ENCODE measurements around the gene C1orf116.

C1orf116 gene

GRCh38 chr1:207021139-207021861 is 11.3 kb downstream of the C1orf116 start:
- no peak overlapping the region for H3K4me3 ChIP-seq (replicated peaks; ENCODE audit: low read depth, low read length)
- TF ChIP-seq CTCF (IDR thresholded peaks at IDR 0.05; ENCODE audit: low read depth, low read length, missing control alignments) = no peak
- no peak for DNase-seq (ENCODE audit: extremely low read depth, low read depth)

GRCh38 chr1:207020709-207021107 is 11.8 kb downstream of the C1orf116 start:
- DNase-seq (ENCODE audit: extremely low read depth, low read depth) = no peak
- no peak for TF ChIP-seq CTCF (IDR thresholded peaks at IDR 0.05; ENCODE audit: low read depth, low read length, missing control alignments)
- no peak overlapping the region for H3K4me3 ChIP-seq (replicated peaks; ENCODE audit: low read depth, low read length)

- no peak for DNase-seq (ENCODE audit: extremely low read depth, low read depth)
- TF ChIP-seq CTCF (IDR thresholded peaks at IDR 0.05; ENCODE audit: low read depth, low read length, missing control alignments) = no peak
- no peak overlapping the region for H3K4me3 ChIP-seq (replicated peaks; ENCODE audit: low read depth, low read length)
Observed at GRCh38 chr1:207020065-207020708, 12.4 kb downstream of the C1orf116 start.

- no peak overlapping the region for H3K4me3 ChIP-seq (replicated peaks; ENCODE audit: low read depth, low read length)
- TF ChIP-seq CTCF (IDR thresholded peaks at IDR 0.05; ENCODE audit: low read depth, low read length, missing control alignments) = no peak
Observed at GRCh38 chr1:207019661-207020060, 12.9 kb downstream of the C1orf116 start.

GRCh38 chr1:207019161-207019560 is 13.4 kb downstream of the C1orf116 start:
- no peak for DNase-seq (ENCODE audit: extremely low read depth, low read depth)
- no peak overlapping the region for H3K4me3 ChIP-seq (replicated peaks; ENCODE audit: low read depth, low read length)
- TF ChIP-seq CTCF (IDR thresholded peaks at IDR 0.05; ENCODE audit: low read depth, low read length, missing control alignments) = no peak

More at GRCh38 chr1:207019661-207020060, 12.9 kb downstream of the C1orf116 start:
- DNase-seq (ENCODE audit: extremely low read depth, low read depth) = no peak

GRCh38 chr1:207018707-207019106 is 13.8 kb downstream of the C1orf116 start:
- no peak for TF ChIP-seq CTCF (IDR thresholded peaks at IDR 0.05; ENCODE audit: low read depth, low read length, missing control alignments)
- H3K4me3 ChIP-seq (replicated peaks; ENCODE audit: low read depth, low read length) = no peak overlapping the region
- DNase-seq (ENCODE audit: extremely low read depth, low read depth) = no peak
